DMS153 treated with DMSO at 0.1 percent for 48 hours (cell line): Measurements from ENCODE around the gene TSPAN12.
"Not testable (repeated sequence)": the region's sequence is repeated elsewhere in the genome, so short reads cannot be mapped to it uniquely, and the experiment has no call there.

Source experiments
- DNase-seq: peaks from one replicate; lab custom pipeline; 2025; ENCODE audit not compliant: unreplicated experiment; lab: John Stamatoyannopoulos, UW

The TSPAN12 gene, protein sequence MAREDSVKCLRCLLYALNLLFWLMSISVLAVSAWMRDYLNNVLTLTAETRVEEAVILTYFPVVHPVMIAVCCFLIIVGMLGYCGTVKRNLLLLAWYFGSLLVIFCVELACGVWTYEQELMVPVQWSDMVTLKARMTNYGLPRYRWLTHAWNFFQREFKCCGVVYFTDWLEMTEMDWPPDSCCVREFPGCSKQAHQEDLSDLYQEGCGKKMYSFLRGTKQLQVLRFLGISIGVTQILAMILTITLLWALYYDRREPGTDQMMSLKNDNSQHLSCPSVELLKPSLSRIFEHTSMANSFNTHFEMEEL

GRCh38 chr7:120857588-120858573 lies at the start of gene TSPAN12:
TSS of gene TSPAN12 (minus strand) at chr7:120858144. CDS start at chr7:120856763, 1,381 bp downstream.
- DNase-seq: peak; percentile 58

- DNase-seq: no peak
Observed at GRCh38 chr7:120898715-120899499, 41.0 kb upstream of the TSPAN12 start.

- not testable (repeated sequence) for DNase-seq
Observed at GRCh38 chr7:120895253-120895652, 37.3 kb upstream of the TSPAN12 start.

DNA sequence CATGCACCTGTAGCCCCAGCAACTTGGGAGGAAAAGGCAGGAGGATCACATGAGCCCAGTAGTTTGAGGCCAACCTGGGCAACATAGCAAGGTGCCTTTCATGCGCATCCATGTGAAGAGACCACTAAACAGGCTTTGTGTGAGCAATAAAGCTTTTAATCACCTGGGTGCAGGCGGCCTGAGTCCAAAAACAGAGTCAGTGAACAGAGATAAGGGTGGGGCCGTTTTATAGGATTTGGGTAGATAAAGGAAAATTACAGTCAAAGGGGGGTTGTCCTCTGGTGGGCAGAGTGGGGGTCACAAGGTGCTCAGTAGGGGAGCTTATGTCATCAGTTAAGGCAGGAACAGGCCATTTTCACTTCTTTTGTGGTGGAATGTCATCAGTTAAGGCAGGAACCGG lies 27.7 kb upstream of the TSPAN12 start:
- DNase-seq: not testable (repeated sequence)

GRCh38 chr7:120877701-120878100 lies 19.8 kb upstream of the TSPAN12 start:
- no peak for DNase-seq

- no peak for DNase-seq
Observed at GRCh38 chr7:120876922-120877321, 19.0 kb upstream of the TSPAN12 start.

GRCh38 chr7:120874722-120875121 lies 16.8 kb upstream of the TSPAN12 start:
- DNase-seq: no peak

DNA sequence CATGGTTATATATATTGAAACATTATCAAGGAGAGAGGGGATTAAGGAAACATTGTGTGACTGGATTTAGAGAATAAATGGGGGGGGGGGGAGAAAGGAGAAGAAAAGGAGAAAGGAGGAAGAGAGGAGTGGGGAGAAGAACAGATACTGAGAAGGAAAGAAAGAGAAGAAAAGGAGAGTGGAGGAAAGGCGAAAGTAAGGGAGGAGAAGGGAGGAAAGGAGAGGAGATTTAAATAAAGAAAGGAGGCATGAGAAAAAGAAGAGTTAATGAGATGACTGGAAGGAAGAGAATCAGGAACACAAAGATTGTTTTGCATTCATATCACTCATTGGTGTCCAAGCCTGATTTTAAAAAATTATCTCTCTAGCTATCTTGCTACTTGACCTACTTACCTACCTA lies 16.1 kb upstream of the TSPAN12 start:
- DNase-seq: no peak

GRCh38 chr7:120873401-120873800 lies 15.5 kb upstream of the TSPAN12 start:
- no peak for DNase-seq

- no peak for DNase-seq
Observed at GRCh38 chr7:120869700-120870099, 11.8 kb upstream of the TSPAN12 start.

DNA sequence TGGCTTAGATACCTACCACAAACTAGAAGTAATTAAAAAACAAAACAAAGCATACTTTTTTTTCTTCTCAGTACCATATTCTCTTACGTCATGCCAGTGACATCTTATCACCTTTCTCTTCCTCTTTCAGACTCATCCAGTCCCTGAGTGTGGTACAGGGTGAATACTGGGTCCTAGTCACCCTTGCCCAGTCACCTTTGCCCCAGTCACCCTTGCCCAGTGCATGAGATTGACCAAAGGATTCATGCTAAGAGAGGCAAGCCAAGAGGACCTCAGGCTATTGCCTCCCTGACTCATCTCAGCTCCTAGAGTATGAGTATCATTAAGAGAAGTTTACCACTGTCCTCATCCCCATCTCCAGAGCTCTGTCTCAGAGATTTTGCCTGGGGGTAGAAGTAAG lies 10.0 kb upstream of the TSPAN12 start:
- DNase-seq: no peak

DNA sequence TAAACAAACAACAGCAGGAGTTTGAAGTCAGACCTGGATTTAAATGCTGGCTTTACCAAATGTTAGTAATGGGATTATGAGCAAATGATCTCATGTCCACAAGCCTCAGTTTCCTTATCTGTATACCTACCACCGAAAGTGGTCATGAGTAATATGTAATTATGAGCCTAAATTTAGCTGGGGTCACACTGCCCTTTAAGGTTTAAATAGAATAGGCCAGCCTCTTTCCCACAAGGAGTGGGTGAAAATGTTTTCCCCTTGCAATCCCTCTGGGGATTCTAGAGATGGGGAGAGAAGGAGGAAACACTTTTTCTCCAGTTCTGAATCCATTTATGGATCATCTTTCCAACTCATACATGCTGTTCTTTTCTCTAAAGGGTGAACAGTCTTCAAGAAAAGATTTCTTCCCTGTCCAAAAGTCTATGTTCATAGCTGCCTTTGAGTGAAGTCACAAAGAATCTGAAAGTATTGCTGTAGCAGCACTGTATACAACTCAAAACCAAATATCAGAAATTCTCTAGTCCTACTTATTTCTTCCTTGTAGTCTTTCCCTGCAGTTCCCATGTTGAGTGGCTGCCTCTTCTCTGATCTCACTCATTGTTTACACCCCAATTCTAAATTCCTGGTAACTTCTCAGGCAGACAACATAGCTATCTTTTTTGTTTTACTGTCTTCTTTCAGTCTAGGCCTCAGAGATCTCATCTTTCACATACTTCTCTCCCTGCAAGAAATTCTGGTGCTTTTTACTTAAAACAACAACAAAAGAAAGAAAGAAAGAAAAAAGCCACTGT lies 7.4 kb upstream of the TSPAN12 start:
- no peak for DNase-seq

DNA sequence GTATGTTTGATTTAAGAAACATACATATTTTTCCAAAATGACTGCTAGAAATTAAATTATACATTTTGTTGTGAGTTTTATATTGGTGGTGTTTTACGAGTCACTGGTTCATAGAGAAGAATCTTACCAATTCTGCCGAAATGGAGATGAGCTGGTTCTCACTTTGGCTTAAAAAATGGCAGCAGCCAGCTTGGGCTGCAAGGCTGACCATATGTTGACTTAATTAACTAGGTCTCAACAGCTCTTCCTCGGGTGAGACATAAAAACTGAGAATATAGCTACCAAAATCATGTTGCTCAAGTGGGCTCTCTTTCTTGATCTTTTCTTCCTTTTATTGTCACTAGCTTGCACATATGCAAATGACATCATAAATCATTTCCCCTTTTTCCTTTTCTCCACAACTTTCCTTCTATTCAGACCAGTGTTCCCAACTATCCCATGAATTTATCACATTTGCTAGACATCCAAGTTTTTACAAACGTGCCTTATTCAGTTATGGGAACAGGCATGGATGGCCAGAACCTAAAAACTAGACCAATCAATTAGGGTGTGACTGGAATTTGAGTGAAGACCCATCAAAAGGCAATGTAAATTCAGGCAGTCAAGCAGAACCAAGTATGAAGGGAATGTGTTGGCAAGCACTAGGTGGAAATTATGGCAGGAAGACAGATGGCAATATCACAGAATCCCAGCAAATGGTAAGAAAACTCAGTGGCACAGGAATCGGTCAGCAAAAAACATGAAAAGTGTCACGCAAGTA lies 6.4 kb upstream of the TSPAN12 start:
- DNase-seq: no peak

DNA sequence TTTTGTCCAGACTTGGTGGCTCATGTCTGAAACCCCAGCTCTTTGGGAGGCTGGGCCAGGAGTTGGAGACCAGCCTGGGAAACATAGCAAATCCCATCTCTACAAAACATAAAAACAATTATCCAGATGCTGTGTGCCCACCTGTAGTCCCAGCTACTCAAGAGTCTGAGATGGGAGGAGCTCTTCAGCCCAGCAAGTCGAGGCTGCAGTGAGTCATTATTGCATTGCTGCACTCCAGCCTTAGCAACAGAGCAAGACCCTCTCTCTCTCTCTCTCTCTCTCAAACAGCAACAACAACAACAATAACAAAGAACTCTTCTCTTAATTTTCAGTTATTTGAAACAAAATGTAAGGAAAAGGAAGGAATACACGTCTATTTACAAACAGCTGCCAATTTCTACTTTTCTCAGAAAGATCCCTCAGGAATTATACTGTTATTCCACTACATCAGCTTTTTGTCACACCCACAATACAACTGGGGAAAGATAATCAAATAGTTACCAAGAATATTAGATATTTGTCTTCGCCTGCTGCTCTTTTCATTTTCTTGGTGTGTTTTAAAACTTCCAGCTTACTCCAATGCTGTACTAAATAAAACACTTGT lies 5.1 kb upstream of the TSPAN12 start:
- no peak for DNase-seq

- DNase-seq: no peak
Observed at GRCh38 chr7:120860156-120860555, 2.2 kb upstream of the TSPAN12 start.

DNA sequence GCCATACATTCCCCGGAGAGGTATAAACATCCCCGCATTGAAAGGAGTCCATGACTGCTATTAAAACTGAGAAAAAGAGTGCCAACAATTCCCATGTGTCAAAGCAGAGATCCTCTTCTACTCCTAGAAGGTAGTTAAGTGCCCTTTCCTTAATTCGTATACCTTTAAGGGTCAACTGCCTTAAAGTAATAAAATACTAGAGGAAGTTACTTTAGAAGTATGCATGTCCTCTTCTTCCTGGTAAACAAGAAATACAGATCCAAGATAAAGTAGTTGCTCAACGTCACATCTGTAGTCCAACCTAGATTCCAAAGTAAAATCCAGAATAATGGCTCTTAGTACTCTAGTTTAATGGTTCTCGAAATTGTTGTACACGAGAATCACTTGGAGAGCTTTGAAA lies 1.5 kb upstream of the TSPAN12 start:
- DNase-seq: no peak

- no peak for DNase-seq
Observed at GRCh38 chr7:120856621-120857352, 1.2 kb downstream of the TSPAN12 start.

DNA sequence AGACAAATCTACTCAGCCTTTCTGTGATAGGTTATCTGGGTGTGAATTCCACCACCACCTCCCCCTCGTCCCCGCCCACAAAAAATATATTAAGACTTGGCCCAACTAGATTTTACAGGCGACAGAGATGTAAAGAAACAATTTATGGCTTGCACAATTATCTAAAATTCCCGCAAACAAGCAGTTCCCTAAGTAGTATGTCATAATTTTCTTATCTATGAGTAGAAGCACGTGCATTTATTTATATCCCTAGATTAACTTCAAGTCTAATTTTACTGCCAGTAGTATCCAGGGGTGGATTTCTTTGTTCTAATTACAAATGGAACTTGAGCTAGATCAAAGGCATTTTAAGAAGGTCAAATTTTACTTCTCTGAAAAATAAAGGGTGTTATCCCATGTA lies 1.7 kb downstream of the TSPAN12 start:
- no peak for DNase-seq

GRCh38 chr7:120852700-120853099 lies 5.2 kb downstream of the TSPAN12 start:
- DNase-seq: no peak
